Measurements from ENCODE around the gene TSSK6.
"Not testable (repeated sequence)": the region's sequence is repeated elsewhere in the genome, so short reads cannot be mapped to it uniquely, and the experiment has no call there.

TSSK6 gene

DNA sequence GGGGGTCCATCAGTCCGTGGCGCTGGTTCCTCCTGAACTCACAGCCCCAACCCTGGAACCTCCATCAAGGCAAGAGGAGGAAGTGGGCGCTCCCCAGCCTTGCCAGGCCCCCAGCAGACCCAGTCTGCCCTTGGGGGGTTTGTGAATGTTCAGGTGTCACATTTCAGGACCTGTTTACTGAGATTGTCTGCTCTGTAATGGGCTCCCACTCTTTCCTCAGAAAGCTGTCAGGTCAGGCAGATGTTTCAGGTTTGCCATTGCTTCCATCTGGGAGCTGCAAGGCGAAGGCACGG is 29.4 kb downstream of the TSSK6 start:
- no peak for DNase-seq

DNA sequence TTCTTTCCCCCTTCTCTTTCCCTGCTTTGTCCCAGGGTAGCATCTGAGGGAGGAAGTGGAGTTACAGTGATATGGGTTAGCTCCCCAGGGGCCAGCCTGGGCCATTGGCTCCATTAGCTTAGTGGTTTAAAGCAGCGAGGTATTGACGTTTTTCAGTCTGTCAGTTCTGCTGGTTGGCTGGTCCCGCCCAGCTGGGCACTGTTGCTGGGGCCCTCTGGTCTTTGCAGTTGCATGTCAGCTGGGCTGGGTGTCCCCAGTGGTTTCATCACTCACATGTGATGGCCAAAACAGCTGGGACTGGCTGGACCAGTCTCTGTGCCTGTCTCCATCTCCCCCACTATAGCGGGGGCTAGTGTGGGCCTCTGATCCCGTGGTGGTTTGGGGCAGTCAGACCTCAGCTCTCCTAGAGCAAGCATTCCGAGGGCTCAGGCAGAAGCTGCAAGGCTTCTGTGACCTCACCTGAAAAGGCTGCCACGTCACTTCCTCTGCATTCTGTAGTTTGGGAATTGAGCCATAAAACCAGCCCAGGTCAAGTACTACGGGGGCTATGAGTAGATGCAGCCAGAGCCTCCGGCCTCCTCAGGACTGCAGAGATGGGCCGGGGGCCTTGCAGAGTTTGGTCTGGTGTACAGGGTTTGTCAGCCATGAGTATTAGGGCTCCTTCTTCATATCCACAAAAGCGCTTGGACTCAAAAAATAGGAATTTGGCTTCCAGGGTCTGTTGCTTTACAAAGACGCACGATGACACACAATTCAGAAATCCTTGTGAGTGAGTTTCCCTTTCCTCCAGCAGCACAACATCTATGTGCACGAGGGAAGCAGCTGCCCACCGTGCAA is 30.0 kb downstream of the TSSK6 start:
- no peak for DNase-seq

DNA sequence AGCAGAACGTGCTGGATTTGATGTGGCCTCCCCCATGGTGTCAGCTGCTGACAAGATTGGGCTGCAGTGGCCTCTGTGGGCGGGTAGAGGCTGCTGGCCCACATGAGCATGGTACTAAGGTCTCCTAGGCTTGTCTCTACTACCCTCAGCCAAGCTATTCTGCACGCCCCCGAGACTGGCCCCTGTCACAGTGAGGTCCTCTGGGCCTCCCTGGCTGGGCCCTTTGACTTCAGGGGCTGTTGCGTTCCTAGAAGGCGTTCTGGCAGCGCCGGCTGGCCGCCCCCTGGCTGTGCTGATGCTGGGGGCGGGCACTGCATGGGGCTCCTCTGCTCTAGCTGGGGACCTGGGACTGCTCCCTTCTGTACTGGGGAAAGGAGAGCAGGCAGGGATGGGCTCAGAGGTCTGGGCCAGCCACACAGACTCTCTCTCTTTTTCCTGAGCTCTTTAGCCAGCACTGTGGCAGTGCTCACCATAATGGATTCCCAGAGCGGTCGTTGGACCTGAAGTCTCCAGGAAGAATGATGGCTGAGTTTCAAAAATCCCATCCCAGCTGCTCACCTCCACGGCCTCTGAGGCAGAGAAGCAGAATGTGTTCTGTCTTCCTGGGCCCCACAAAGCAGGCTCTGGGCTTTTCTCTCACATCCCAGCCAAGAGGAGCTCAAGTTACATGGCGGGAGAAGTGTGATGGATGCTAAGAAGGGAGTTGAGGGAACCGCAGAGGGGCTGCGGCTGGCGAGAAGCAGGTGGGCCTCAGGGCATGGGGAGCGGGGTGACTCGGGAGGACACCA is 32.3 kb downstream of the TSSK6 start:
- no peak for DNase-seq

GRCh38 chr19:19480688-19481087 is 34.7 kb downstream of the TSSK6 start:
- no peak for DNase-seq

DNA sequence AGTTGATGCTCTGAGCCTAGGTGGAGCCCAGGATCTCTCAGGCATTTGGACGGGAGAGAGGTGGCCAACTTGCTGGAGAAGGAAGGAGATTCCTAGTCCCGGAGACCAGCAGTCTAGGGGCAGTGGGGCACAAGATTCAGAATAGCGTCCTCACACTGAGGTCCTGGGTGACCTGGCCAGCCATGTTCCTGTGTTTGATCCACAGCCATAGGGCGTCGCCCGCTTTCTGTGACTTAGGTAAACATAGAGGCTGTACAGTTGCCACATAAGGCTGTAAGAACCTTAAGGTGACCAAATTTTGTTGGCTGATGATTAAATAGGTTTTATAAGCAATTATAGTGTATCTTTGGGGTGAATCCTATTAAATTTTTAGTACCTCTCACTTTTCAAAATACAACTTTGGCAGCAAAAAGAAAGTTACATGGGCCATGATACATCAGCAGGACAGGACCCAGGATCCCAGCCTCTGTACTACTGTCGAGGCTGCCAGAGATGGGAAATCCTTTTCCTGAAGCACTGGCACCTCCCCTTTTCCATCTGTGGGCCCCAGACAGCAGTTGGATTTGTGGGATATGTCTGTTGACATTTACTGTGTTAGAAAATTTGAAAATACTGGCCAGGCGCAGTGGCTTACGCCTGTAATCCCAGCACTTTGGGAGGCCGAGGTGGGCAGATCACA is 37.5 kb downstream of the TSSK6 start:
- DNase-seq, result no peak

DNA sequence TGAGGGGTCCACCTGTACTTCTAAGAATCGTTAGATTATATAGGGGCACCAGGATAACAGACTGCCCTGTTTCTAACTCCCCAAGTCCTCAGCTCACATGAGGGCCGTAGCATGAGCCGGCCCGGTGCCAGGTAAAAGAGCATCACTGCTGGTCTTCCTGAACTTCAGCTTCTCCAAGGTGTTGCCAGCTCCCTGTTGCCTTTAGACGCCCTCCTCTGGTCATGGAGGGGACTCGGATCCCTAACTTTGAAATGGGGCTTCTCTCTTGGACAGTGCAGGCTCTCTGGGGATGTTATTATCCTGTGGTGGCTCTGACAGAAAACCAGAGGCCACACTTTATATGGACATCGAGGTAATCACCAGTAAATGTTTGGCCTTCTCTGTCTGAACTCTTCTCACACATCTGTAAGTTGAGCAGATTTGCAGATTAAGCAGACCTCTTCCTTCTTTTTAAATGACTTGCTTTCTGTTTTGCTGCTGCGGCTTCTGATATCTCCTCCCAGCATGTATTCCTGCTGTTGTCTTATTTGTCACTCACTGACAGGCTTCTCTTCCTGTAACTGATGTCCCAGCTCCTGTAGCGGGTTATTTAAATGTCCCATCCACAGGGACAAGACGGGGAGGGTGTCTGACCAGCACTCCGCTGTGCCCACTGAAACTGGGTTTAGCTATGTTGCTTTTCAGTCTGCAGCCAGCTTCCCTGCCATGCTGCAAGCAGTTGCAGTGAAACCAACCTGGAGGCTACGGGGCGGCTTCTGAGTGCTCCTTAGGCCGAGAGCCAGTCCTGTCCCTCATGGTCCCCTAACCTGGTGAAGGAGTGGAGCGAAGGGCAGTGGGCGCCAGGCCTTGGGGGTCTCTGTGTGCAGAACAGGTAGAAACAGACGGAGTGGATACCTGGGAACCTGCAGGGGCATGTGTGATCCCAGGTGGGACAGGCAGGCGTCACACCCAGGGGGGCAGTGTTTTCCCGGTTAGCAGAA is 39.2 kb downstream of the TSSK6 start:
- DNase-seq, result no peak

- no peak for DNase-seq
These were observed 40.2 kb downstream of the TSSK6 start for GRCh38 chr19:19475015-19475765.

GRCh38 chr19:19472106-19472505 is 43.2 kb downstream of the TSSK6 start:
- not testable (repeated sequence) for DNase-seq

DNA sequence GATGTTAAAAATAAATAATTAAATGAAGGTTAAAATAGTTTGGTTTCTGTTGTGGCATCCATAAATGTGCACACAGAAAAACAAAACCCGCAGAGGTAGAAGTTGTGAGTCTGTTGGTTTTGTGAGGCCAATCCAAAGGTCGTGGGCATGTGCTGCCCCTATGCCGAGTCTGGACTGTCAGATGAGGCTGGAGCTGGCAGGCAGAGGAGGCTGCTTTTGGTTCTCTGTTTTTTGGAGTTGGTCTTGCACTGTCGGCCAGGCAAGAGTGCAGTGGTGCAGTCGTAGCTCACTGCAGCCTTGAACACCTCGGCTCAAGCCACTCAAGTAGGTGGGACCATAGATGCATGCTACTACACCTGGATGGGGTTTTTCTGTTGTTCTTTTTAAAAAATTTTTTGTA is 43.7 kb downstream of the TSSK6 start:
- DNase-seq, result no peak

DNA sequence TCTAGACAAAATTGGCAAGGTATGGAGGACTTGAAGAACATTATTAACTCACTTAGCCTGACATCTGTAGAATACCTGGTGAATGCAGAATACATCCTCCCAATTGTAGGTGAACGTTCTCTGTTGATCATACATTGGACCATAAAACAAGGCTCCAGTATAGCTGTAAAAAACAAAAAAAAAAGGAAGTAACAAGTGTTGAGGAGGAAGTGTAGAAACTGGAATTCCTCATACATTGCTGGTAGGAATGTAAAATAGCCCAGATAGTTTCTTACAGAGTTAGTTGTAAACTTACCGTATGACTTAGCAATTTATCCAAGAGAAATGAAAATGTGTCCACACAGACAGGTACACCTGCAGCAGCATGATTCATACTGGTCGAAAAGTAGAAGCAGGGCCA is 44.8 kb downstream of the TSSK6 start:
- DNase-seq, result no peak

- DNase-seq, result no peak
These were observed 46.8 kb downstream of the TSSK6 start for GRCh38 chr19:19468424-19469050.

DNA sequence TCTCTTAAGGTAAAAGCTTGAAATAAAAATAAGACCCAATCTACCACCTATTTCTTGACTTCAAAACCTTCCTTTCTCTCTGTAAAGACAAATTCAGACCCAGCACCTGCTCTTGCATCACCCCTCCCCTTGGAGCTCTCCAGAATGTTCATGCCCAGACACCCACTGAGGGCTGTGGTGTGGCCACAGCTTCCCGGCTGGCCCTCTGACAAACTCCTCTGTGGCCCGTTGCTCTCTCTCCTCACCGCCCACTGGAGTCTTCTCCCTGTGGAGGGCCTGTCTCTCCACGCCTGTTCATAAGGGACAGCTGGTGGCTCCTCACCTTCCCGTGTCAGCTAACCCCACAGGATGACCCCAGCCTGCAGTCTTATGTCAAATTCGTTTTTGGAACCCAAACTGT is 49.1 kb downstream of the TSSK6 start:
- no peak for DNase-seq

DNA sequence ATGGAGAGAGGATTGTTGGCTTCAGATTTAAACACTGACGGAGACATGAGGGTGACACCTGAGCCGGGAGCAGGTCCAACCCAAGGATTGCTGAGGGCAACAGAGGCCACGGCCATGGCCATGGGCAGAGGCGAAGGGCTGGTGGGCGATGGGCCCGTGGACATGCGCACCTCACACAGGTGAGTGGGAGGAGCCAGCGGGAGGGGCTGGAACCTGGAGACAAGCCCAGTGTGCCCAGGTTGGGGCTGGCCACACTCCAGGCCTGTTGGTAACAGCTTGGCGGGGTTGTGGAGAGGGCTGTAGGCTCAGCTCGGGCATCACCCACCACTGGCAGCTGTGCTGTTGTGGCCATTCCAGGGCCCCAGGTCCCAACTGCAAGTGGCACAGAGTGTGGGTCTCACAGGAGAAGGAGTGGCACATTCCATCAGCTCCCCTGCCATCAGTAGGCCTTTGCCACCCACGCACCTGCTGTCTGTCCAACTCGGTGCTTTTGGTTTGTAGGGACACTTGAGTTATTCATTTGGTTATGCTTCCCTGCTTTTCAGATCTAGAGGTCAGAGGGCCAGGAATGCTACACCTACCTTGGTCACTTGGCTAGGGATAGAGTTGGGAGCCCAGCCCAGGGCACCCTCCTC is 49.8 kb downstream of the TSSK6 start:
- DNase-seq, result no peak

DNA sequence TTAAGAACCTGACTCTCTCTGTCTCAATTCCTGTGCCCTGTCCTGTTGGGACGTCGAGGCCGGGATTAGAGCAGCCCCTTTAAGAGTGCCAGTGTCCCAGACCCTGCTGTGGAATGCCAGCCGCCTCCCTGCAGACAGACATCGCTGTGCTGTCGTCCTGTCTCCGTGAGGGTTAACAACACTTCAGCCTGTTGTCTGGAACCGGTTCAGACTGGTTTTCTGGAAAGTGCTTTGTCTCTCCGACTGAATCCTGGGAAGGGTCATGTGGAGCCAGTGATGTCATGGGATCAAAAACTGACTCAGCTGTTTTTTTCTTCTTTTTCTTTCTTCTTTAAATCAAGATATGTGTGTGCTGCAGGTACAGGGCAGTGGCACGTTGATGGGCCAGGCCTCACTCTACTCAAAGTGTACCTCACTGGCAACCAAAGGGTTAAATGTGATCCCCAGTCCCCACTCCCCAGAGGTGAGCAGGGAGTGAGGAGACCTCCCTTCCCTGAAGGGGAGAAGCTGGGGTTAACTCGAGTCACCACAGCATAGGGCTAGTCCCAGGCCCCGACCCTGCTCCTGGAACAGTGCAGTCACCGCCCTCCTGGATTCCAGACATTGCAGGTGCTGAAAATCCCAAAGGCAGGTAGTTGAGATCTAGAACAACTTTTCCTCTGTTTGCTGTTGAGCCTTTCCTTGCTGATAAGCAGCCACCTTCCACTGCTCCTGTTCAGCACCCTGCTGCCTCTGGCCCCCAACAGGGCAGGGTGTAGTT is 50.8 kb downstream of the TSSK6 start:
- DNase-seq, result no peak
